ENCODE results near the gene VMO1.
"Not testable (repeated sequence)": the region's sequence is repeated elsewhere in the genome, so short reads cannot be mapped to it uniquely, and the experiment has no call there.

The VMO1 gene, protein sequence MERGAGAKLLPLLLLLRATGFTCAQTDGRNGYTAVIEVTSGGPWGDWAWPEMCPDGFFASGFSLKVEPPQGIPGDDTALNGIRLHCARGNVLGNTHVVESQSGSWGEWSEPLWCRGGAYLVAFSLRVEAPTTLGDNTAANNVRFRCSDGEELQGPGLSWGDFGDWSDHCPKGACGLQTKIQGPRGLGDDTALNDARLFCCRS

DNA sequence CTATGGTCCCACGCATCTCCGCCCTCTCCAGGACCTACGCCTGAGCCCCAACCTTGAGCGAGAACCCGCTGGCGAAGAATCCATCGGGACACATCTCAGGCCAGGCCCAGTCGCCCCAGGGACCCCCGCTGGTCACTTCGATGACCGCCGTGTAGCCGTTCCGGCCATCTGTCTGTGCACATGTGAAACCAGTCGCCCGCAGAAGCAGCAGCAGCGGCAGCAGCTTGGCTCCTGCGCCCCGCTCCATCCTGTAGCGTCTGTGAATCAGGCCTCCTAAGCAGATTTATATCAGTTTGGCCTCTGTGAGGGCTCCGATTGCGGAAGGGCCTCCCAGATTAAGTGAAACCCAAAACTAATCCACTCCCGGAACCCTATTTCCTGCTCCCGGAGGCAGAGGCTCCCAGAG lies at the start of gene VMO1:
VMO1 (minus strand) TSS at position 259 of the 406 bp plus-strand sequence; CDS start at position 247, 12 bp downstream.
- Histone ChIP-seq H3K4me1 (ENCODE audit: control insufficient read depth in 1 of 2, insufficient read depth in 2 of 2, low read length in 2 of 2) (peaks cover 21 to 31% of the 10 kb centered on the region in 2 donors), H3K36me3 (ENCODE audit: control insufficient read depth in 1 of 2, insufficient read depth in 2 of 2, low read length in 2 of 2) (peaks cover 0 to 9% of the 10 kb centered on the region in 2 donors), H3K27ac (ENCODE audit: low read depth, low read length) (no peak within 1 kb of the TSS), H3K4me3 (ENCODE audit: low read depth in 1 of 2, low read length in 2 of 2) (peak within 1 kb of the TSS; percentile 12 to 28), H3K27me3 (ENCODE audit: control insufficient read depth in 1 of 2, insufficient read depth in 2 of 2, low read length in 2 of 2) (peaks cover 0 to 4% of the 10 kb centered on the region in 2 donors), H3K9ac (ENCODE audit: low read depth in 1 of 2, low read length in 2 of 2) (peak within 1 kb of the TSS in 1 of 2 donors; percentile 38), H3K9me3 (ENCODE audit: control insufficient read depth in 1 of 2, low read length in 2 of 2) (no peaks in the 10 kb centered on the region)

- Histone ChIP-seq H3K9me3 (ENCODE audit: control insufficient read depth in 1 of 2, low read length in 2 of 2) (no peaks in the 10 kb centered on the region), H3K9ac (ENCODE audit: low read depth in 1 of 2, low read length in 2 of 2) (peak overlapping the region; percentile 74 to 91), H3K36me3 (ENCODE audit: control insufficient read depth in 1 of 2, insufficient read depth in 2 of 2, low read length in 2 of 2) (peaks cover 4 to 13% of the 10 kb centered on the region in 2 donors), H3K27me3 (ENCODE audit: control insufficient read depth in 1 of 2, insufficient read depth in 2 of 2, low read length in 2 of 2) (no peaks in the 10 kb centered on the region), H3K4me3 (ENCODE audit: low read depth in 1 of 2, low read length in 2 of 2) (peak overlapping the region; percentile 88 to 91), H3K4me1 (ENCODE audit: control insufficient read depth in 1 of 2, insufficient read depth in 2 of 2, low read length in 2 of 2) (peaks cover 36 to 44% of the 10 kb centered on the region in 2 donors), H3K27ac (ENCODE audit: low read depth, low read length) (peak overlapping the region; percentile 90)
Observed at GRCh38 chr17:4834681-4835020, 48.5 kb upstream of the VMO1 start.

- peak overlapping the region; percentile 88 to 91 for H3K4me3 ChIP-seq (ENCODE audit: low read depth in 1 of 2, low read length in 2 of 2)
- no peaks in the 10 kb centered on the region for H3K27me3 ChIP-seq (ENCODE audit: control insufficient read depth in 1 of 2, insufficient read depth in 2 of 2, low read length in 2 of 2)
- peaks cover 4 to 13% of the 10 kb centered on the region in 2 donors for H3K36me3 ChIP-seq (ENCODE audit: control insufficient read depth in 1 of 2, insufficient read depth in 2 of 2, low read length in 2 of 2)
- peaks cover 36 to 44% of the 10 kb centered on the region in 2 donors for H3K4me1 ChIP-seq (ENCODE audit: control insufficient read depth in 1 of 2, insufficient read depth in 2 of 2, low read length in 2 of 2)
- H3K9me3 ChIP-seq (ENCODE audit: control insufficient read depth in 1 of 2, low read length in 2 of 2), result no peaks in the 10 kb centered on the region
- H3K9ac ChIP-seq (ENCODE audit: low read depth in 1 of 2, low read length in 2 of 2), result peak overlapping the region; percentile 74 to 91
- H3K27ac ChIP-seq (ENCODE audit: low read depth, low read length), result peak overlapping the region; percentile 90
Observed at GRCh38 chr17:4833941-4834680, 47.9 kb upstream of the VMO1 start.

GRCh38 chr17:4833178-4833940 lies 47.2 kb upstream of the VMO1 start, which contains the start of gene MINK1:
Gene MINK1, plus strand, starts transcription at chr17:4833340. Its CDS starts 244 bp downstream, at chr17:4833584.
- H3K27ac ChIP-seq (ENCODE audit: low read depth, low read length), result peak within 1 kb of the TSS; percentile 90
- H3K4me3 ChIP-seq (ENCODE audit: low read depth in 1 of 2, low read length in 2 of 2), result peak within 1 kb of the TSS; percentile 88 to 91
- H3K36me3 ChIP-seq (ENCODE audit: control insufficient read depth in 1 of 2, insufficient read depth in 2 of 2, low read length in 2 of 2), result peaks cover 4 to 12% of the 10 kb centered on the region in 2 donors
- no peaks in the 10 kb centered on the region for H3K27me3 ChIP-seq (ENCODE audit: control insufficient read depth in 1 of 2, insufficient read depth in 2 of 2, low read length in 2 of 2)
- peak within 1 kb of the TSS; percentile 74 to 91 for H3K9ac ChIP-seq (ENCODE audit: low read depth in 1 of 2, low read length in 2 of 2)
- no peaks in the 10 kb centered on the region for H3K9me3 ChIP-seq (ENCODE audit: control insufficient read depth in 1 of 2, low read length in 2 of 2)
- H3K4me1 ChIP-seq (ENCODE audit: control insufficient read depth in 1 of 2, insufficient read depth in 2 of 2, low read length in 2 of 2), result peaks cover 36 to 40% of the 10 kb centered on the region in 2 donors

GRCh38 chr17:4832829-4833177 lies 46.6 kb upstream of the VMO1 start:
- Histone ChIP-seq H3K9ac (ENCODE audit: low read depth in 1 of 2, low read length in 2 of 2) (peak overlapping the region; percentile 74 to 91), H3K4me1 (ENCODE audit: control insufficient read depth in 1 of 2, insufficient read depth in 2 of 2, low read length in 2 of 2) (peaks cover 32 to 34% of the 10 kb centered on the region in 2 donors), H3K4me3 (ENCODE audit: low read depth in 1 of 2, low read length in 2 of 2) (peak overlapping the region; percentile 88 to 91)
- not testable (repeated sequence) for H3K27me3 ChIP-seq (ENCODE audit: control insufficient read depth in 1 of 2, insufficient read depth in 2 of 2, low read length in 2 of 2); H3K9me3 ChIP-seq (ENCODE audit: control insufficient read depth in 1 of 2, low read length in 2 of 2); H3K36me3 ChIP-seq (ENCODE audit: control insufficient read depth in 1 of 2, insufficient read depth in 2 of 2, low read length in 2 of 2); H3K27ac ChIP-seq (ENCODE audit: low read depth, low read length)

DNA sequence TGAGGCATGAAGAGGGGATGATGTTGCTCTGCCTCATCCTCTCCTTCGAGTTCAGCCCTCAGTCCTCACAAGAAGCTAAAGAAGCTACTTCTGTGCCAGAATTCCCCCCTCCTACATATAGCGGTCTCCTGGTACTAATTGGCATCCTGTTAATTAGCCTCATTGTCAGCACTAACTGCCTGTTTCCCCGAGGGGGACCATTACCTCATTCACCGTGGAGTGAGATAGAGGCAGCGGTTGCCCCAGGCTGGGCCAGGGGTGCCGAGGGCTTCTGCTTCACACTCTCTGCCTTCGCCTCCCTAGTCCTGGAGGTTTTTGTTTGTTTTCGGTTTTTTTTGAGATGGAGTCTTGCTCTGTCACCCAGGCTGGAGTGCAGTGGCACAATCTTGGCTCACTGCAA lies 41.2 kb upstream of the VMO1 start:
- Histone ChIP-seq H3K27me3 (ENCODE audit: control insufficient read depth in 1 of 2, insufficient read depth in 2 of 2, low read length in 2 of 2) (no peaks in the 10 kb centered on the region), H3K4me1 (ENCODE audit: control insufficient read depth in 1 of 2, insufficient read depth in 2 of 2, low read length in 2 of 2) (no peaks in the 10 kb centered on the region), H3K27ac (ENCODE audit: low read depth, low read length) (no peak overlapping the region), H3K9ac (ENCODE audit: low read depth in 1 of 2, low read length in 2 of 2) (no peak overlapping the region), H3K4me3 (ENCODE audit: low read depth in 1 of 2, low read length in 2 of 2) (no peak overlapping the region), H3K9me3 (ENCODE audit: control insufficient read depth in 1 of 2, low read length in 2 of 2) (no peaks in the 10 kb centered on the region), H3K36me3 (ENCODE audit: control insufficient read depth in 1 of 2, insufficient read depth in 2 of 2, low read length in 2 of 2) (peaks cover 0 to 2% of the 10 kb centered on the region in 2 donors)

DNA sequence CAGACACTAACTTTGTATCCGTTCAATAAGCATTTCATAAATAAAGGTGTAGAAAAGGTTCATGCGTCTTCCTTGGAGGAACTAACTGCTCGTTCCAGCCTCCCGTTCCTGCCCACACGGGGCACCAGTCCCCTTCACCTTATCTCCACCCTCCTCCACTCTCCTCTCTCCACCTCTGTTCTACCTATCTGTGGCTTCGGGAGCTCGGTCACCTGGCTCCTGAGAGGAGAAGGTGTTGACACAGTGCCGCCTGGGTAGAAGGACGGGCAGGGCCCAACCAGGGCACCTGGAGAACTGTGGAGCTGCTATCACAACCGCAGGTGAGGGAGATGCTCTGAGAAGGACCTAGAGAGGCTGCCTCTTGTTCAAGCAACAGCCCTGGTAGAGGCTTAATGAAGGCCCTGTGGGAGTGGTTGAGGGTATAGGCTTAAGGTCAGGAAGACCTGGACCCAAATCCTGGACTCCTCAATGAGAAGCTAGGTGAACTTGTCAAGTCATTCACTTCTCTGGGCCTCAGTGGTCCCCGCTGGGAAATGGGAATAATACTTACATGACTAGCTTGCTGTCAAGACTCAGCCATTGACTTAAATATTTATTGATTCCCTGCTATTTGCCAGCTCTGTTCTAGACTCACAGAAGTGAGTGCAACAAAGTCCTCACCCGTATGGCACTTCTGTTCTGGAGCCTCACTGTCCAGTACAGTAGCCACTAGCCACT lies 37.4 kb upstream of the VMO1 start:
- Histone ChIP-seq H3K27ac (ENCODE audit: low read depth, low read length) (no peak overlapping the region), H3K4me3 (ENCODE audit: low read depth in 1 of 2, low read length in 2 of 2) (no peak overlapping the region), H3K4me1 (ENCODE audit: control insufficient read depth in 1 of 2, insufficient read depth in 2 of 2, low read length in 2 of 2) (no peaks in the 10 kb centered on the region), H3K27me3 (ENCODE audit: control insufficient read depth in 1 of 2, insufficient read depth in 2 of 2, low read length in 2 of 2) (no peaks in the 10 kb centered on the region), H3K36me3 (ENCODE audit: control insufficient read depth in 1 of 2, insufficient read depth in 2 of 2, low read length in 2 of 2) (peaks cover 0 to 9% of the 10 kb centered on the region in 2 donors), H3K9me3 (ENCODE audit: control insufficient read depth in 1 of 2, low read length in 2 of 2) (no peaks in the 10 kb centered on the region), H3K9ac (ENCODE audit: low read depth in 1 of 2, low read length in 2 of 2) (no peak overlapping the region)

DNA sequence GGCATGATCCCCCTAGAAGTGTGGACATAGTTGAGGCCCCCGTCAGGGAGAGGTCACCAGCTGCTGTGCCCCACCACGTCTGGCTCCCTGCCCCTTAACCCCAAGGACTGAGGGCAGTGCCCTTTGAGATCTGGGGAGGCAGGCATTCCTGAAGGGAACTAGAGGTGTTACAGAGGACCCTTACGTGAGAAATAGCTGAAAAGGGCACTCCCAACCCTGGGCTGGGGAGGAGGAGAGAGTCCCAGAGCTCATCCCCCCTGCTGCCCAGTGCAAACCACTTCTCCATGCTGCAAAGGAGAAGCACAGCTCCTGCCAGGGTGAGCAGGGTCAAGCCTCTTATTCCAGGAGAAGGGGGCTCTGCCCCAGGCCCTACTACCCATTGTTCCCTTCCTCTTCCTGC lies 36.7 kb upstream of the VMO1 start:
- no peak overlapping the region for H3K27ac ChIP-seq (ENCODE audit: low read depth, low read length)
- peaks cover 0 to 9% of the 10 kb centered on the region in 2 donors for H3K36me3 ChIP-seq (ENCODE audit: control insufficient read depth in 1 of 2, insufficient read depth in 2 of 2, low read length in 2 of 2)
- no peaks in the 10 kb centered on the region for H3K27me3 ChIP-seq (ENCODE audit: control insufficient read depth in 1 of 2, insufficient read depth in 2 of 2, low read length in 2 of 2)
- no peak overlapping the region for H3K4me3 ChIP-seq (ENCODE audit: low read depth in 1 of 2, low read length in 2 of 2)
- no peak overlapping the region for H3K9ac ChIP-seq (ENCODE audit: low read depth in 1 of 2, low read length in 2 of 2)
- no peaks in the 10 kb centered on the region for H3K4me1 ChIP-seq (ENCODE audit: control insufficient read depth in 1 of 2, insufficient read depth in 2 of 2, low read length in 2 of 2)
- H3K9me3 ChIP-seq (ENCODE audit: control insufficient read depth in 1 of 2, low read length in 2 of 2), result no peaks in the 10 kb centered on the region

DNA sequence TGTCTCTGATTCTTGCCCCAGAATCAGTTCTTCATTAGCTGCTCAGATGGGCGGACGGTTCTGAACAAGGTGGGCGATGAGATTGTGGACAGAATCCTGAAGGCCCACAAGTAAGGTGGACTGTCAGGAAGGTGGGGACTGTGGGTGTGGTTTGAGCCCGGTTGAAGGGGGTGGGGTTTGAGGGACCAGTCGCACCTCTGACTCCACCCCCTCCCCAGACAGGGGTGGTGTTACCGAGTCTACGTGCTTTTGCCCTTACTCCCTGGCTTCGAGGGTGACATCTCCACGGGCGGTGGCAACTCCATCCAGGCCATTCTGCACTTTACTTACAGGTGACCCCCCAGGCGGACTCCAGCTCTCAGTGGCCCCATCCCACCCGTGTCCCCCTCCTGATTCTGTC lies 32.1 kb upstream of the VMO1 start:
- H3K4me3 ChIP-seq (ENCODE audit: low read depth in 1 of 2, low read length in 2 of 2), result no peak overlapping the region
- no peak overlapping the region for H3K27ac ChIP-seq (ENCODE audit: low read depth, low read length)
- no peak overlapping the region for H3K9ac ChIP-seq (ENCODE audit: low read depth in 1 of 2, low read length in 2 of 2)
- H3K36me3 ChIP-seq (ENCODE audit: control insufficient read depth in 1 of 2, insufficient read depth in 2 of 2, low read length in 2 of 2), result peaks cover 0 to 34% of the 10 kb centered on the region in 2 donors
- no peaks in the 10 kb centered on the region for H3K27me3 ChIP-seq (ENCODE audit: control insufficient read depth in 1 of 2, insufficient read depth in 2 of 2, low read length in 2 of 2)
- H3K4me1 ChIP-seq (ENCODE audit: control insufficient read depth in 1 of 2, insufficient read depth in 2 of 2, low read length in 2 of 2), result peaks cover 0 to 6% of the 10 kb centered on the region in 2 donors
- no peaks in the 10 kb centered on the region for H3K9me3 ChIP-seq (ENCODE audit: control insufficient read depth in 1 of 2, low read length in 2 of 2)

Measured in duodenal mucosa (tissue), 2 donors.